OCI-LY3 (cell line): ENCODE results near the gene GJC2.

Experiments
- EZH2phosphoT487 ChIP-seq: fragments of 200-600 bp; shearing (Covaris generic); IDR thresholded peaks from 2 replicates; pipeline ENCODE4 v1.6.1; 2018; ENCODE audit warnings: antibody characterized with exemption, mixed run types, low read depth
- TF ChIP-seq, protein P1 (sequence below): fragments of 200-600, 300-600 bp; sonication (generic); IDR thresholded peaks from 2 replicates; pipeline ENCODE4 v1.5.1; 2014; ENCODE audit warnings: antibody characterized with exemption, low read length, low read depth

DNA sequence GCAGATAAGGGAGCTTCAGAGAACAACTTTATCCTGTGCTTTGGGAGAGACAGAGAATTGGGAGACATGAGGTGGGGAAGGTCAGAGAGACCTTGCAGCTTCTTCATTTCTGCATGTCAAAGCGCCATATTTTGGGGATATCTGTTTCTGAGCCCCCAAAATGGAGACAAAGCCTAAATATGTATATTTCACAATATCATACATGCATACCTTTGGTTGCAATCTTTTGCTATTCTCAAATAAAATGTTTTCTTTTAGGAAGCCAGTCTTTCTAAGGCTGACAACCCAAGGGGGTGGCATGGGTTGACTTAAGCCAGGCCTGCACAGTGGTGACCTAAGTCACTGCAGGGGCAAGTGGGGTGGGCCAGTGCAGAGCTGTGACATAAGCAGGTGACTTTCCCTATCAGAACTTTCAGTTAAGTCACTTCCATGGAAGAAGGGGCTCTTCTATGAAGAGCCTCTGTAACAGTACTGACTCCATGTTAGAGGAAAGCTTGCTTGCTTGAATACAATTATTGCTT, 26.7 kb upstream of the GJC2 start:
- TF ChIP-seq EZH2phosphoT487: no peak
- TF ChIP-seq, protein P1, sequence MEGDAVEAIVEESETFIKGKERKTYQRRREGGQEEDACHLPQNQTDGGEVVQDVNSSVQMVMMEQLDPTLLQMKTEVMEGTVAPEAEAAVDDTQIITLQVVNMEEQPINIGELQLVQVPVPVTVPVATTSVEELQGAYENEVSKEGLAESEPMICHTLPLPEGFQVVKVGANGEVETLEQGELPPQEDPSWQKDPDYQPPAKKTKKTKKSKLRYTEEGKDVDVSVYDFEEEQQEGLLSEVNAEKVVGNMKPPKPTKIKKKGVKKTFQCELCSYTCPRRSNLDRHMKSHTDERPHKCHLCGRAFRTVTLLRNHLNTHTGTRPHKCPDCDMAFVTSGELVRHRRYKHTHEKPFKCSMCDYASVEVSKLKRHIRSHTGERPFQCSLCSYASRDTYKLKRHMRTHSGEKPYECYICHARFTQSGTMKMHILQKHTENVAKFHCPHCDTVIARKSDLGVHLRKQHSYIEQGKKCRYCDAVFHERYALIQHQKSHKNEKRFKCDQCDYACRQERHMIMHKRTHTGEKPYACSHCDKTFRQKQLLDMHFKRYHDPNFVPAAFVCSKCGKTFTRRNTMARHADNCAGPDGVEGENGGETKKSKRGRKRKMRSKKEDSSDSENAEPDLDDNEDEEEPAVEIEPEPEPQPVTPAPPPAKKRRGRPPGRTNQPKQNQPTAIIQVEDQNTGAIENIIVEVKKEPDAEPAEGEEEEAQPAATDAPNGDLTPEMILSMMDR: no peak
